Glutamatergic neuron (in vitro differentiated cells): ENCODE results near the gene SYNDIG1. TPM values are rescaled to one million over a fixed set of nuclear protein-coding genes. Genes with fewer than 3 reads are reported as not detected.
A peak's percentile ranks its signal among the peaks of the same experiment; 100 is the strongest.

Source experiments
- DNase-seq: peaks from one replicate; pipeline ENCODE4 v3.0.0; 2022
- H3K27ac Mint-ChIP-seq: one replicate; pipeline ENCODE4 v1.8.0; 2020; ENCODE audit warnings: mild to moderate bottlenecking, mixed read lengths, inconsistent platforms; ENCODE audit not compliant: unreplicated experiment
- H3K27me3 Mint-ChIP-seq: one replicate; pipeline ENCODE4 v1.8.0; 2020; ENCODE audit warnings: mild to moderate bottlenecking, moderate library complexity, mixed read lengths, inconsistent platforms; ENCODE audit not compliant: unreplicated experiment
- H3K36me3 Mint-ChIP-seq: one replicate; pipeline ENCODE4 v1.8.0; 2020; ENCODE audit warnings: mild to moderate bottlenecking, mixed read lengths, inconsistent platforms; ENCODE audit not compliant: unreplicated experiment
- H3K4me1 Mint-ChIP-seq: one replicate; pipeline ENCODE4 v1.8.0; 2020; ENCODE audit warnings: mild to moderate bottlenecking, low read depth, mixed read lengths, inconsistent platforms; ENCODE audit not compliant: unreplicated experiment
- H3K4me3 Mint-ChIP-seq: one replicate; pipeline ENCODE4 v1.8.0; 2020; ENCODE audit warnings: mild to moderate bottlenecking, mixed read lengths, inconsistent platforms; ENCODE audit not compliant: unreplicated experiment
- H3K9me3 Mint-ChIP-seq: one replicate; pipeline ENCODE4 v1.8.0; 2020; ENCODE audit warnings: mild to moderate bottlenecking, moderate library complexity, mixed read lengths, inconsistent platforms; ENCODE audit not compliant: unreplicated experiment
- long read RNA-seq: library from polyadenylated mRNA; unstranded; transcript quantifications from one replicate; pipeline ENCODE4 v2.0.0, GENCODE V29; 2020; ENCODE audit not compliant: unreplicated experiment
- total RNA-seq: library from RNA; stranded (reverse); fragmentation: NEBNext Ultra II Directional; extraction: Animal tissue kit (Norgen Biotek cat#: 25700); gene quantifications from one replicate; pipeline ENCODE4 v1.2.1, GENCODE V29; 2021; ENCODE audit not compliant: unreplicated experiment
- TF ChIP-seq, protein P1 (sequence below): fragments of 200-600 bp; sonication (generic); IDR thresholded peaks from one replicate; pipeline ENCODE4 v1.5.0; 2021; ENCODE audit not compliant: partially characterized antibody, unreplicated experiment

The SYNDIG1 gene
- total RNA-seq = 10.4 TPM
- long read RNA-seq, partial matches to known transcripts = 2 of 12 reads
- long read RNA-seq, other reads (novel, unspliced or antisense) = 9 of 12 reads

GRCh38 chr20:24469116-24469893 lies at the start of gene SYNDIG1:
SYNDIG1 (plus strand) TSS chr20:24469629; CDS start chr20:24543098, 73,469 bp downstream.
- Mint-ChIP-seq H3K27me3 (peaks cover 5% of the 10 kb centered on the region), H3K4me1 (peaks cover 40% of the 10 kb centered on the region), H3K4me3 (peak within 1 kb of the TSS; percentile 96), H3K36me3 (no peaks in the 10 kb centered on the region), H3K27ac (peak within 1 kb of the TSS; percentile 48), H3K9me3 (peaks cover 15% of the 10 kb centered on the region)
- TF ChIP-seq, protein P1, sequence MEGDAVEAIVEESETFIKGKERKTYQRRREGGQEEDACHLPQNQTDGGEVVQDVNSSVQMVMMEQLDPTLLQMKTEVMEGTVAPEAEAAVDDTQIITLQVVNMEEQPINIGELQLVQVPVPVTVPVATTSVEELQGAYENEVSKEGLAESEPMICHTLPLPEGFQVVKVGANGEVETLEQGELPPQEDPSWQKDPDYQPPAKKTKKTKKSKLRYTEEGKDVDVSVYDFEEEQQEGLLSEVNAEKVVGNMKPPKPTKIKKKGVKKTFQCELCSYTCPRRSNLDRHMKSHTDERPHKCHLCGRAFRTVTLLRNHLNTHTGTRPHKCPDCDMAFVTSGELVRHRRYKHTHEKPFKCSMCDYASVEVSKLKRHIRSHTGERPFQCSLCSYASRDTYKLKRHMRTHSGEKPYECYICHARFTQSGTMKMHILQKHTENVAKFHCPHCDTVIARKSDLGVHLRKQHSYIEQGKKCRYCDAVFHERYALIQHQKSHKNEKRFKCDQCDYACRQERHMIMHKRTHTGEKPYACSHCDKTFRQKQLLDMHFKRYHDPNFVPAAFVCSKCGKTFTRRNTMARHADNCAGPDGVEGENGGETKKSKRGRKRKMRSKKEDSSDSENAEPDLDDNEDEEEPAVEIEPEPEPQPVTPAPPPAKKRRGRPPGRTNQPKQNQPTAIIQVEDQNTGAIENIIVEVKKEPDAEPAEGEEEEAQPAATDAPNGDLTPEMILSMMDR = no peak
- peak; percentile 66 for DNase-seq

- peaks cover 6% of the 10 kb centered on the region for H3K4me1 Mint-ChIP-seq
- DNase-seq = no peak
- H3K27me3 Mint-ChIP-seq = peaks cover 2% of the 10 kb centered on the region
- H3K4me3 Mint-ChIP-seq = no peak overlapping the region
- H3K9me3 Mint-ChIP-seq = peaks cover 5% of the 10 kb centered on the region
- TF ChIP-seq, protein P1 = no peak
- H3K36me3 Mint-ChIP-seq = peaks cover 10% of the 10 kb centered on the region
- H3K27ac Mint-ChIP-seq = no peak overlapping the region
Observed at GRCh38 chr20:24419786-24420185, 49.6 kb upstream of the SYNDIG1 start.

GRCh38 chr20:24420567-24420966 lies 48.9 kb upstream of the SYNDIG1 start:
- Mint-ChIP-seq H3K9me3 (peaks cover 5% of the 10 kb centered on the region), H3K27me3 (peaks cover 1% of the 10 kb centered on the region), H3K27ac (no peak overlapping the region)

GRCh38 chr20:24421071-24421470 lies 48.4 kb upstream of the SYNDIG1 start:
- TF ChIP-seq, protein P1 = no peak
- Mint-ChIP-seq H3K4me1 (peaks cover 13% of the 10 kb centered on the region), H3K36me3 (peaks cover 5% of the 10 kb centered on the region), H3K4me3 (no peak overlapping the region), H3K9me3 (peaks cover 3% of the 10 kb centered on the region), H3K27me3 (no peaks in the 10 kb centered on the region), H3K27ac (no peak overlapping the region)
- no peak for DNase-seq

More at GRCh38 chr20:24420567-24420966, 48.9 kb upstream of the SYNDIG1 start:
- H3K4me1 Mint-ChIP-seq = peaks cover 11% of the 10 kb centered on the region
- H3K4me3 Mint-ChIP-seq = no peak overlapping the region
- H3K36me3 Mint-ChIP-seq = peaks cover 10% of the 10 kb centered on the region
- TF ChIP-seq, protein P1 = no peak
- no peak for DNase-seq
